Ramos (cell line): ENCODE data around the gene GLI2.

Experiments used
- in situ Hi-C: fragments of 300-500 bp; cut with MboI; formaldehyde crosslinking; loops from one replicate; pipeline ENCODE4 v1.14.3; 2022; ENCODE audit warnings: low sequenced_read_pairs; ENCODE audit not compliant: unreplicated experiment

Gene GLI2

GRCh38 chr2:120736624-120737339, 1.1 kb downstream of the GLI2 start:
- in situ Hi-C loops: no loop called here

- in situ Hi-C loops: no loop called here
Measured at GRCh38 chr2:120737340-120738101, 1.9 kb downstream of the GLI2 start.

GRCh38 chr2:120738117-120738516, 2.4 kb downstream of the GLI2 start:
- in situ Hi-C loops: no loop called here

GRCh38 chr2:120738786-120739437, 3.2 kb downstream of the GLI2 start:
- in situ Hi-C loops: no loop called here

- in situ Hi-C loops: no loop called here
Measured at GRCh38 chr2:120739438-120740090, 3.9 kb downstream of the GLI2 start.

GRCh38 chr2:120740375-120740764, 4.7 kb downstream of the GLI2 start:
- in situ Hi-C loops: no loop called here

GRCh38 chr2:120740765-120741524, 5.3 kb downstream of the GLI2 start:
- in situ Hi-C loops: no loop called here

GRCh38 chr2:120741571-120742561, 6.2 kb downstream of the GLI2 start:
- in situ Hi-C loops: no loop called here

GRCh38 chr2:120743657-120744056, 8.0 kb downstream of the GLI2 start:
- in situ Hi-C loops: no loop called here

GRCh38 chr2:120744817-120745216, 9.1 kb downstream of the GLI2 start:
- in situ Hi-C loops: no loop called here

GRCh38 chr2:120745420-120746111, 9.9 kb downstream of the GLI2 start:
- in situ Hi-C loops: no loop called here

- in situ Hi-C loops: no loop called here
Measured at GRCh38 chr2:120746144-120746543, 10.5 kb downstream of the GLI2 start.

GRCh38 chr2:120747281-120747680, 11.6 kb downstream of the GLI2 start:
- in situ Hi-C loops: no loop called here

GRCh38 chr2:120747706-120748105, 12.0 kb downstream of the GLI2 start:
- in situ Hi-C loops: no loop called here

GRCh38 chr2:120748310-120748709, 12.6 kb downstream of the GLI2 start:
- in situ Hi-C loops: no loop called here

- in situ Hi-C loops: no loop called here
Measured at GRCh38 chr2:120748741-120749140, 13.1 kb downstream of the GLI2 start.

GRCh38 chr2:120749506-120750431, 14.1 kb downstream of the GLI2 start:
- in situ Hi-C loops: no loop called here
